IMR-90 (cell line): ENCODE measurements around the gene ANKRD37. TPM values are rescaled to one million over a fixed set of nuclear protein-coding genes. Genes with fewer than 3 reads are reported as not detected.

ENCODE experiments used
- ATAC-seq: fragments of 200-7000 bp; cut with Tn5 transposase; 2 replicates; pipeline ENCODE4 v1.9.1; 2020; ENCODE audit warnings: low read depth, mild to moderate bottlenecking, moderate library complexity
- BruUV-seq: library from RNA; stranded (reverse); fragments of 400-500 nt; replicated peaks from 2 replicates; lab custom pipeline; 2021; lab: Mats Ljungman, UMichigan
- CTCF ChIA-PET: fragments of 300-600 bp; formaldehyde crosslinking; extraction: SDS; loops from one replicate; lab custom pipeline; 2021; ENCODE audit warnings: antibody characterized with exemption; lab: Yijun Ruan, JAX
- POLR2A ChIA-PET: fragments of 300-600 bp; sonication (Branson Sonifier 250); formaldehyde crosslinking; loops from one replicate; lab custom pipeline; 2022; ENCODE audit warnings: antibody characterized with exemption; ENCODE audit not compliant: unreplicated experiment; lab: Charles Lee
- DNase-seq: peaks from one replicate; pipeline ENCODE4 v3.0.0; 2013
- H2AFZ ChIP-seq: replicated peaks from 2 replicates; pipeline ENCODE3; 2013; ENCODE audit warnings: low read length, mild to moderate bottlenecking; ENCODE audit not compliant: poor library complexity
- H2AK5ac ChIP-seq: 2 replicates; pipeline ENCODE4 v1.6.1; 2013; ENCODE audit warnings: low read depth, low read length, inconsistent platforms
- H2AK9ac ChIP-seq: replicated peaks from 2 replicates; pipeline ENCODE3; 2013; ENCODE audit warnings: mild to moderate bottlenecking, low read depth, low read length, moderate library complexity; ENCODE audit not compliant: poor library complexity
- H2BK120ac ChIP-seq: 2 replicates; pipeline ENCODE4 v1.6.1; 2013; ENCODE audit warnings: low read depth, low read length, inconsistent platforms
- H2BK15ac ChIP-seq: 3 replicates; pipeline ENCODE4 v1.6.1; 2013; ENCODE audit warnings: low read depth, low read length, inconsistent platforms
- H2BK20ac ChIP-seq: 2 replicates; pipeline ENCODE4 v1.6.1; 2013; ENCODE audit warnings: low read depth, mild to moderate bottlenecking, inconsistent platforms, low read length, moderate library complexity
- H2BK5ac ChIP-seq: 2 replicates; pipeline ENCODE4 v1.6.1; 2013; ENCODE audit warnings: mild to moderate bottlenecking, low read depth, low read length, inconsistent platforms; ENCODE audit not compliant: poor library complexity, severe bottlenecking
- H3K14ac ChIP-seq: replicated peaks from 2 replicates; pipeline ENCODE4 v1.6.1; 2013; ENCODE audit warnings: low read depth, low read length, inconsistent platforms
- H3K18ac ChIP-seq: 2 replicates; pipeline ENCODE4 v1.6.1; 2013; ENCODE audit warnings: low read depth, low read length, control low read depth
- H3K23ac ChIP-seq: 2 replicates; pipeline ENCODE4 v1.6.1; 2013; ENCODE audit warnings: low read depth, low read length, inconsistent platforms
- H3K27ac ChIP-seq: 2 replicates; pipeline ENCODE4 v1.5.1; 2013; ENCODE audit warnings: mild to moderate bottlenecking, control low read depth, low read length; ENCODE audit not compliant: insufficient read depth
- H3K27me3 ChIP-seq: 2 replicates; pipeline ENCODE4 v1.6.1; 2013; ENCODE audit warnings: low read length; ENCODE audit not compliant: control insufficient read depth, insufficient read depth
- H3K36me3 ChIP-seq: 2 replicates; pipeline ENCODE4 v1.6.1; 2013; ENCODE audit warnings: low read length, mixed read lengths; ENCODE audit not compliant: control insufficient read depth, insufficient read depth
- H3K4ac ChIP-seq: 2 replicates; pipeline ENCODE4 v1.6.1; 2013; ENCODE audit warnings: low read depth, low read length, inconsistent platforms
- H3K4me1 ChIP-seq: 2 replicates; pipeline ENCODE4 v1.6.1; 2013; ENCODE audit warnings: low read length, mixed read lengths; ENCODE audit not compliant: control insufficient read depth, insufficient read depth
- H3K4me2 ChIP-seq: 2 replicates; pipeline ENCODE4 v1.6.1; 2013; ENCODE audit warnings: low read depth, mild to moderate bottlenecking, control low read depth, low read length, moderate library complexity
- H3K4me3 ChIP-seq: 2 replicates; pipeline ENCODE4 v1.5.1; 2013; ENCODE audit warnings: low read depth, mild to moderate bottlenecking, control low read depth, low read length, moderate library complexity; ENCODE audit not compliant: insufficient read depth
- H3K56ac ChIP-seq: 2 replicates; pipeline ENCODE4 v1.6.1; 2013; ENCODE audit warnings: low read length, inconsistent platforms; ENCODE audit not compliant: insufficient read depth; ENCODE audit errors: extremely low read depth
- H3K79me1 ChIP-seq, 2 experiments: 2 replicates each; pipeline ENCODE4 v1.6.1; 2013; ENCODE audit warnings: low read length in 2 of 2, inconsistent platforms in 1 of 2, low read depth in 1 of 2
- H3K9ac ChIP-seq: 2 replicates; pipeline ENCODE4 v1.6.1; 2013; ENCODE audit warnings: low read depth, low read length, control low read depth
- H3K9me1 ChIP-seq: 2 replicates; pipeline ENCODE4 v1.6.1; 2013; ENCODE audit warnings: low read length, inconsistent platforms; ENCODE audit not compliant: insufficient read depth
- H3K9me3 ChIP-seq: 2 replicates; pipeline ENCODE4 v1.6.1; 2013; ENCODE audit warnings: low read length; ENCODE audit not compliant: control insufficient read depth, insufficient read depth
- H4K20me1 ChIP-seq: 2 replicates; pipeline ENCODE4 v1.6.1; 2013; ENCODE audit warnings: low read length, inconsistent platforms; ENCODE audit not compliant: insufficient read depth
- H4K5ac ChIP-seq: 2 replicates; pipeline ENCODE4 v1.6.1; 2013; ENCODE audit warnings: mild to moderate bottlenecking, low read depth, low read length, control low read depth
- H4K8ac ChIP-seq, 2 experiments: 2 replicates each; pipeline ENCODE4 v1.6.1; 2013; ENCODE audit warnings: low read depth in 2 of 2, low read length in 2 of 2, control low read depth in 1 of 2, inconsistent platforms in 1 of 2
- H4K91ac ChIP-seq: 2 replicates; pipeline ENCODE4 v1.6.1; 2013; ENCODE audit warnings: low read depth, low read length, inconsistent platforms; ENCODE audit not compliant: insufficient read depth
- BHLHE40 ChIP-seq: fragments of 150-350 bp; IDR thresholded peaks from 2 replicates; pipeline ENCODE4 v1.6.1; 2016; ENCODE audit warnings: mild to moderate bottlenecking, low read depth, low read length
- CEBPB ChIP-seq: IDR thresholded peaks from 2 replicates; pipeline ENCODE4 v1.6.1; 2012; ENCODE audit warnings: low read depth, low read length, improper control_type of control experiment
- CHD1 ChIP-seq: IDR thresholded peaks from 2 replicates; pipeline ENCODE4 v1.6.1; 2012; ENCODE audit warnings: low read depth, low read length, improper control_type of control experiment
- CTCF ChIP-seq: conservative IDR thresholded peaks from 2 replicates; pipeline ENCODE4 v1.5.1; 2012; ENCODE audit warnings: mild to moderate bottlenecking, low read depth, low read length, improper control_type of control experiment
- ELK1 ChIP-seq: fragments of 150-350 bp; IDR thresholded peaks from 2 replicates; pipeline ENCODE4 v1.6.1; 2016; ENCODE audit warnings: low read depth, mild to moderate bottlenecking, low read length, moderate library complexity, borderline replicate concordance
- FOS ChIP-seq: fragments of 150-350 bp; IDR thresholded peaks from 2 replicates; pipeline ENCODE4 v1.6.1; 2016; ENCODE audit warnings: low read depth, low read length
- MAFK ChIP-seq: IDR thresholded peaks from 2 replicates; pipeline ENCODE4 v1.6.1; 2012; ENCODE audit warnings: low read depth, low read length, improper control_type of control experiment
- MAZ ChIP-seq: IDR thresholded peaks from 2 replicates; pipeline ENCODE4 v1.6.1; 2012; ENCODE audit warnings: low read depth, mild to moderate bottlenecking, low read length, improper control_type of control experiment, moderate library complexity, borderline replicate concordance
- MXI1 ChIP-seq: IDR thresholded peaks from 2 replicates; pipeline ENCODE4 v1.6.1; 2012; ENCODE audit warnings: low read depth, mild to moderate bottlenecking, low read length, moderate library complexity, borderline replicate concordance
- NFE2L2 ChIP-seq: fragments of 150-350 bp; IDR thresholded peaks from 2 replicates; pipeline ENCODE4 v1.6.1; 2016; ENCODE audit warnings: low read depth, mild to moderate bottlenecking, low read length
- POLR2A ChIP-seq: IDR thresholded peaks from 2 replicates; pipeline ENCODE4 v1.6.1; 2012; ENCODE audit warnings: mild to moderate bottlenecking, low read depth, low read length
- RAD21 ChIP-seq: IDR thresholded peaks from 2 replicates; pipeline ENCODE4 v1.6.1; 2012; ENCODE audit warnings: low read length, improper control_type of control experiment
- RCOR1 ChIP-seq: IDR thresholded peaks from 2 replicates; pipeline ENCODE4 v1.6.1; 2012; ENCODE audit warnings: mild to moderate bottlenecking, low read length, improper control_type of control experiment; ENCODE audit not compliant: insufficient replicate concordance
- RFX5 ChIP-seq: IDR thresholded peaks from 2 replicates; pipeline ENCODE4 v1.8.0; 2012; ENCODE audit warnings: low read depth, mild to moderate bottlenecking, low read length, moderate library complexity
- SMC3 ChIP-seq: fragments of 150-350 bp; IDR thresholded peaks from 2 replicates; pipeline ENCODE4 v1.6.1; 2016; ENCODE audit warnings: low read depth, mild to moderate bottlenecking, antibody characterized with exemption, low read length, moderate library complexity
- USF2 ChIP-seq: fragments of 150-350 bp; IDR thresholded peaks from 2 replicates; pipeline ENCODE4 v1.6.1; 2017; ENCODE audit warnings: mild to moderate bottlenecking, antibody characterized with exemption, low read length, low read depth
- WGBS, 2 experiments: methylation state at CpG; one replicate each; pipeline versions ENCODE4 v1.1.5 to v1.1.7; 2013; ENCODE audit warnings: missing lambda C conversion rate in 2 of 2; ENCODE audit not compliant: insufficient read length in 1 of 2; ENCODE audit errors: extremely low coverage in 2 of 2; 5-methylcytosine and 5-hydroxymethylcytosine counted together
- dilution Hi-C: fragments of 300-500 bp; cut with HindIII; formaldehyde crosslinking; loops from one replicate; pipeline ENCODE4 v1.14.3; 2018; ENCODE audit warnings: low sequenced_read_pairs; ENCODE audit not compliant: unreplicated experiment
- in situ Hi-C: fragments of 300-500 bp; cut with MboI; formaldehyde crosslinking; loops from 3 replicates; pipeline ENCODE4 v1.14.3; 2019; ENCODE audit warnings: low sequenced_read_pairs, inconsistent platforms, mixed read lengths
- intact Hi-C: fragments of 100-400 bp; cut with micrococcal nuclease; formaldehyde crosslinking; loops from 2 replicates; pipeline ENCODE4 v1.10.0; 2022
- polyA plus RNA-seq, 3 experiments: library from polyadenylated mRNA; depleted of rRNA; stranded (reverse); fragments of >200 nt; gene quantifications; 2 replicates each; pipeline ENCODE4 v1.2.3, GENCODE V29; 2012; ENCODE audit warnings: low replicate concordance in 1 of 3
- total RNA-seq: library from RNA; depleted of rRNA; stranded (reverse); fragments of >200 nt; gene quantifications from 2 replicates; pipeline ENCODE4 v1.2.3, GENCODE V29; 2012

Gene ANKRD37
- total and polyA plus RNA-seq, 2 of the 4 experiments (the other 2 are of a cell fraction), result 7.1 to 8.2 TPM

GRCh38 chr4:185392156-185392555 is 4.5 kb upstream of the ANKRD37 start:
- Histone ChIP-seq H3K79me1 (peaks cover 3 to 5% of the 10 kb centered on the region in 2 experiments; a peak in 3 of 4 replicates), H3K9ac (no peak overlapping the region), H3K27ac (no peak overlapping the region), H3K27me3 (no peaks in the 10 kb centered on the region), H4K8ac (no peak overlapping the region), H2BK20ac (no peak overlapping the region), H2BK5ac (no peak overlapping the region), H2AK9ac (no peak overlapping the region), H3K56ac (no peak overlapping the region), H3K9me3 (no peaks in the 10 kb centered on the region), H3K4me3 (no peak overlapping the region), H2AK5ac (no peak overlapping the region), H4K20me1 (no peaks in the 10 kb centered on the region), H4K5ac (no peak overlapping the region), H3K4ac (no peak overlapping the region), H3K14ac (no peak overlapping the region), H3K18ac (no peak overlapping the region), H3K4me2 (no peak overlapping the region), H2BK120ac (no peak overlapping the region), H2BK15ac (no peak overlapping the region), H3K36me3 (no peaks in the 10 kb centered on the region), H3K9me1 (no peaks in the 10 kb centered on the region), H3K23ac (no peak overlapping the region), H4K91ac (no peak overlapping the region), H3K4me1 (peaks cover 3% of the 10 kb centered on the region; the same call in 1 of the 2 replicates), H2AFZ (no peak overlapping the region)
- whole genome bisulfite sequencing, 2 experiments, result no CpG with 5 or more reads among the region's 1 CpG
- dilution Hi-C loops, result no loop called here
- no TSS peak for BruUV-seq
- no peak for DNase-seq
- in situ Hi-C loops, result loop anchor here (5.0 kb wide), 1 partner anchor 190 kb away; the partner anchor contains the start of gene CFAP97
- TF ChIP-seq ELK1, result no peak
- TF ChIP-seq MAFK, result no peak
- no peak for TF ChIP-seq MAZ
- TF ChIP-seq SMC3, result no peak
- no peak for TF ChIP-seq USF2
- TF ChIP-seq NFE2L2, result no peak
- TF ChIP-seq MXI1, result no peak
- TF ChIP-seq RCOR1, result no peak
- no peak for TF ChIP-seq BHLHE40
- no peak for TF ChIP-seq RFX5
- no peak for TF ChIP-seq CEBPB
- no peak for TF ChIP-seq POLR2A
- TF ChIP-seq CTCF, result no peak
- TF ChIP-seq RAD21, result no peak
- no peak for TF ChIP-seq CHD1
- no peak for TF ChIP-seq FOS
- no peak for ATAC-seq
- POLR2A ChIA-PET, result no interaction called here
- intact Hi-C loops, result no loop called here
- CTCF ChIA-PET, result no interaction called here
